C4-2B (cell line): ENCODE measurements around the gene BSND.

Source experiments
- H3K27ac ChIP-seq: fragments of 450-650 bp; 2 replicates; pipeline ENCODE4 v1.5.1; 2017
- ZFX ChIP-seq: fragments of 450-650 bp; IDR thresholded peaks from 2 replicates; pipeline ENCODE4 v1.6.1; 2017
- TF ChIP-seq, protein P1 (sequence below): fragments of 450-650 bp; conservative IDR thresholded peaks from 2 replicates; pipeline ENCODE4 v1.5.1; 2017; ENCODE audit warnings: mild to moderate bottlenecking

BSND gene

DNA sequence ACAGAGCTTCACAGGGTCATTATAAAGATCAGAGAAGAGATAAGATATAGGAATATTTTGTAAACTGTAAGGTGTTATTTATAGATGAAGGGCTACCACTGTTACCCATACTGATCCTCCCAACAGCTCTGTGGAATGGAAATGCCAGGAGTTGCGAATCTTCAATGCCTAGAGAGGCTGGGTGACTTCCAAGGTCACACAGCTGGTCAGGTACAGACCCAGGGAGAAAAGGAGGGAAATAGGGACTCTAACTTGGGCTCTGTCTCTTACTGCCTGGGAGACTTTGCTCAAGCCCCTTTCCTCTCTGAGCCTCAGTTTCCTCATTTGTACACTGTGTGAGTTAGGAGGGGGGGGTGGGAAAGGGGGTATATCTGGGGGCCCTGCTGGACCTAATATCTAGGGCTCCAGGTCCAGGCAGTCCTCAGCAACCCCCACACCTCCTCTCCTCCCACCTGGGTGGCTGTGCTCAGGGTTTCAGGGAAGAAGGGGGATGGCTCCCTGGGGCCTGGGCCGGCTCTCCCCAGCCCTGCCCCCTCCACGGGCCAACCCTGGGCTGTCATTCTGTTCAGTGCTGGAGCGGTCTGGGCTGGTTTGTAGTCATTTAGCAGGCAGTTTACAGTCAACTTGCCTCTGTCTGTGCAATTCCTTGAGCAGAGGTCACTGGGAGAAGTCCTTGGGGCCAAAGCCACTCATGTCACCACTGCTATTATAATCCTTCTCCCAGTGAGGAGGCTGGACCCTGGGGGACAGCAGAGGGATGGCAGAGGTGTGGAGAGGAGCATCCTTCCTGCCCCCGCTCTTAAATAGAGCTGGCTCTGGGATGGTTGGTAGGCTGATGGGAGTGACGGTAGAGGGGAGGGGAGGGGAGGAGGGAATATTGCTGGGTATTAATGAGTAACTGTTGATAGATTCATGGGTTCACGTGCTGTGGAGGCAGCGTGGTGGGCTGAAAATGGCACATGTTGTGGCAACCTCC lies 1.7 kb downstream of the BSND start:
- no peak for TF ChIP-seq ZFX
- TF ChIP-seq, protein P1, sequence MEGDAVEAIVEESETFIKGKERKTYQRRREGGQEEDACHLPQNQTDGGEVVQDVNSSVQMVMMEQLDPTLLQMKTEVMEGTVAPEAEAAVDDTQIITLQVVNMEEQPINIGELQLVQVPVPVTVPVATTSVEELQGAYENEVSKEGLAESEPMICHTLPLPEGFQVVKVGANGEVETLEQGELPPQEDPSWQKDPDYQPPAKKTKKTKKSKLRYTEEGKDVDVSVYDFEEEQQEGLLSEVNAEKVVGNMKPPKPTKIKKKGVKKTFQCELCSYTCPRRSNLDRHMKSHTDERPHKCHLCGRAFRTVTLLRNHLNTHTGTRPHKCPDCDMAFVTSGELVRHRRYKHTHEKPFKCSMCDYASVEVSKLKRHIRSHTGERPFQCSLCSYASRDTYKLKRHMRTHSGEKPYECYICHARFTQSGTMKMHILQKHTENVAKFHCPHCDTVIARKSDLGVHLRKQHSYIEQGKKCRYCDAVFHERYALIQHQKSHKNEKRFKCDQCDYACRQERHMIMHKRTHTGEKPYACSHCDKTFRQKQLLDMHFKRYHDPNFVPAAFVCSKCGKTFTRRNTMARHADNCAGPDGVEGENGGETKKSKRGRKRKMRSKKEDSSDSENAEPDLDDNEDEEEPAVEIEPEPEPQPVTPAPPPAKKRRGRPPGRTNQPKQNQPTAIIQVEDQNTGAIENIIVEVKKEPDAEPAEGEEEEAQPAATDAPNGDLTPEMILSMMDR: no peak
- no peak overlapping the region for H3K27ac ChIP-seq

DNA sequence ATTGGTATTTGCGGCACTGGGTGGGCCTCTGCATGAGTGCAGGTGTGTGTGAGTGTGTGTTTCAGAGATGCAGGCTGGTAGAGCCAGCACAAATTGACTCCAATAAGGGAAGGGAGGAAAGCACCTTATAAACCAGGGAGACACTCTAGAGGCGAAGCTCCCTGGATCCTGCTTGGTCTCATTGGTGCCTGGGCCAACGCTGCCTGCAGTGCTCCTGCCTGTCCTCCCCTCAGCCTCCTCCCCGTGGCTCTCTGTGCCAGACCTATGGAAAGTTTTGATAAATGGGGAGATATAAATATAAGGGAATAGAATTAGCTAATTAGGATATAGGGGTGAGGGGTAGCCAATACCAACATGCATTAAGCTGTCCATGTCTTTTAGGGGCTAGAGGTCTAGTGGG lies 2.6 kb downstream of the BSND start:
- TF ChIP-seq, protein P1: no peak
- no peak for TF ChIP-seq ZFX
- no peak overlapping the region for H3K27ac ChIP-seq

DNA sequence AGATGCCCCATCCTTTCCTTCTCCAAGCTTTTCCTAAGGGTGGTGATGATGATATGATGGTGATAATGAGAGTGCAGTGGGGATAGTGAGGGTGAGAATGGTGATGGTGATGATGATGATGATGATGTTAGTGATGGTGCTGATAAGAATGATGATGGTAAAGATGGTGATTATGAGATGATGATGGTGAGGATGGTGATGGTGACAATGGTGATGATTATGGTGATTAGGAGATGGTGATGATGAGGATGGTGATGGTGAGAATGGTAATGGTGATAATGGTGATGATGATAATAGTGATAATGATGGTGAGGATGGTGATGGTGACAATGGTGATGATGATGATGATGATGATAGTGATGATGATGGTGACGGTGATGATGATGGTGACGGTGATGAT lies 4.0 kb downstream of the BSND start:
- H3K27ac ChIP-seq: no peak overlapping the region
- TF ChIP-seq, protein P1: no peak
- TF ChIP-seq ZFX: no peak

DNA sequence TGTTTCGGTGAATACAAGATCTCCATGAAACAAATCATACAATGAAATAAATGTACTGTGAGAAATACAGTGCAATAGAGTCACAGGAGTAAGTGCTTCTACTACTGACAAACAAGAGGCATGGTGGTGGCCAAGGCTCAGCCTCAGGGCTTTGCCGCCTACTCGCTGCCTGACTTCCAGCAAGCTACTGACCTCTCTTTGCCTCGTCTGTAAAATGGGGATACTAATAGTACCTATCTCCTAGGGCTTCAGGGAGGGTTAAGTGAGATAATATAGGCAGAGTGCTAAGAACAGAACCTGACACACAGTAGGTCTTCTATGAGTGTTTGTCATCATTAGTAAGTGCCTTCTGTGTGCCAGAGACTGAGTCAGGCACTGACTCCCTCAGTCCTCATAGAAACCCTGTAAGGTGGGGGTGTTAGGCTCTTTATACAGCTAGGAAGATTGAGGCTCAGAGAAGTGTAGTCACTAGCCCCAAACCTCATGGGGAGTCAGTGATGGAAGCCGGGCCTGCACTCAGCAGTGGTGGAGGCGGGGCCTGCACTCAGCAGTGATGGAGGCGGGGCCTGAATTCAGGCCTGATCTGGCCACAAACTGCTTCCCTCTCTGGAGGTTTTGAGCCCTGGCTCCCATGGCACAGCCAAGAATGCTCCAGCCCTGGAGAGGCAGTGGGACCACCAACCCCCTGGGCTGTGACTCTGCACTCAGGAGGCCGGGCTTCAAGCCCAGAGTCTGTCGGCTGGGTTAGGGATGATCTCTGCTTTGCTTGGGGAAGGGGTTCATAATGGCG lies 6.8 kb downstream of the BSND start:
- H3K27ac ChIP-seq: no peak overlapping the region
- TF ChIP-seq, protein P1: no peak
- no peak for TF ChIP-seq ZFX

DNA sequence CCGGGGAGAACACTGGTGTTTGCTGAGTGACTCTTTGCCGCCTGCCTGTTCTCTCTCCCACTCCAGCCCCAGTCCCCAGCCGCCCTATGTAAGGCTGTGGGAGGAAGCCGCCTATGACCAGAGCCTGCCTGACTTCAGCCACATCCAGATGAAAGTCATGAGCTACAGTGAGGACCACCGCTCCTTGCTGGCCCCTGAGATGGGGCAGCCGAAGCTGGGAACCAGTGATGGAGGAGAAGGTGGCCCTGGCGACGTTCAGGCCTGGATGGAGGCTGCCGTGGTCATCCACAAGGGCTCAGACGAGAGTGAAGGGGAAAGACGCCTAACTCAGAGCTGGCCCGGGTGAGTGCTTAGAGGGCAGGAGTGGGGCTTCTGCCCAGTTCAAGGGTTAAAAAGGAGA lies 8.2 kb downstream of the BSND start:
- TF ChIP-seq, protein P1: no peak
- no peak for TF ChIP-seq ZFX
- H3K27ac ChIP-seq: no peak overlapping the region

DNA sequence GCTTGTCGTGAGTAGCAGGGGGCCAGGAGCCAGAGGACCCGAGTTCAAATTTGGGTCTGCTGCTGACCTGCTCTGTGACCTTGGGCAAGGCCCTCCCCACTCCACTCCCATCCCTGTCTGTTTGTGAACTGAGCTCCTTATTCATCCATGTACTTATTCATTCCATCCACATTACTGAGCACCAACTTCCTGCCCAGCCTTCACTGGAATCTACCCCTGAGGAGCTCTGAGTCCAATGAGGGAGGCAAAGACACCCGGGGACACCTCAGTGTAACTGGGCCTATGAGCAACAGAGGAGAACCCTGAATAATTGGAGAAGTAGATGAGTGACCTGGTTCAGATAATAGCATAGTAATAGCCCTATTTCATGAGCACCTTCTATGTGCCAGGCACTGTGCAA lies 8.9 kb downstream of the BSND start:
- TF ChIP-seq, protein P1: no peak
- no peak for TF ChIP-seq ZFX
- no peak overlapping the region for H3K27ac ChIP-seq
